NCI-H460 (cell line): ENCODE measurements around the gene TYW3. TPM values are rescaled to one million over a fixed set of nuclear protein-coding genes. Genes with fewer than 3 reads are reported as not detected.
"Not testable (repeated sequence)": the region's sequence is repeated elsewhere in the genome, so short reads cannot be mapped to it uniquely, and the experiment has no call there.

ENCODE experiments used
- DNase-seq: peaks from one replicate; pipeline ENCODE4 v3.0.0-alpha.2; 2016; ENCODE audit warnings: low read depth; ENCODE audit errors: extremely low read depth
- total RNA-seq: library from RNA; depleted of rRNA; stranded (reverse); fragments of >200 nt; shearing (Covaris generic); gene quantifications from 2 replicates; pipeline ENCODE4 v1.2.3, GENCODE V29; 2014

The TYW3 gene
- total RNA-seq, 1 experiment from 2014 or later: 24.0 TPM

GRCh38 chr1:74729741-74730478 lies 3.0 kb upstream of the TYW3 start:
- DNase-seq: no peak

- DNase-seq: no peak
Measured at GRCh38 chr1:74731399-74732052, 1.4 kb upstream of the TYW3 start.

DNA sequence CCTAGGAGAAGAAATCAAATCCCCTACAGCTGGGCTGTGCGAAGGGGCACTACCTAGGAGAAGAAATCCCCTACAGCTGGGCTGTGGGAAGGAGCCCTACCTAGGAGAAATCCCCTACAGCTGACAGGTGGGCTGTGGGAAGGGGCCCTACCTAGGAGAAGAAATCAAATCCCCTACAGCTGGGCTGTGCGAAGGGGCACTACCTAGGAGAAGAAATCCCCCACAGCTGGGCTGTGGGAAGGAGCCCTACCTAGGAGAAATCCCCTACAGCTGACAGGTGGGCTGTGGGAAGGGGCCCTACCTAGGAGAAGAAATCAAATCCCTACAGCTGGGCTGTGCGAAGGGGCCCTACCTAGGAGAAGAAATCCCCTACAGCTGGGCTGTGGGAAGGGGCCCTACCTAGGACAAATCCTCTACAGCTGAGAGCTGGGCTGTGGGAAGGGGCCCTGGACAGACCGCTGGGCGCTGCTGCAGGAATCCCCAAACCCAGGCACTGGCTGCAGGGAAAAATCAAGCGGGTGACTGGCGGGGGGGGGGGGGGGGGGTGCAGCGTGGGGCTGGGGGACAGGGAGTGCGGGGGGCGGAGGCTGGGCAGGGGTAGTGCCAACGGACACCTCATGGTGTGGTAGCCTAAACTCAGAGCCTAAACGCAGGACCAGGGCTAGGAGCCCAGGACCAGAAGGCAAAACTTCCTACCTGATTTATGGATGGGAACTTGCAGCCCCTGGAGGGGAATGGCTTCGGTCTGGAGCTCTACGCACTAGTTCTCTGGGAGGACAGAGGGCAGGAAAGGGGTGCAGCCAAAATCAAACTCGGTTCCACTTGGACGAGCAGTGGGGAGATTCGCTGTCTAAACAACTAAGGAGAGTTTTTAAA lies 643 bp upstream of the TYW3 start:
- not testable (repeated sequence) for DNase-seq

DNA sequence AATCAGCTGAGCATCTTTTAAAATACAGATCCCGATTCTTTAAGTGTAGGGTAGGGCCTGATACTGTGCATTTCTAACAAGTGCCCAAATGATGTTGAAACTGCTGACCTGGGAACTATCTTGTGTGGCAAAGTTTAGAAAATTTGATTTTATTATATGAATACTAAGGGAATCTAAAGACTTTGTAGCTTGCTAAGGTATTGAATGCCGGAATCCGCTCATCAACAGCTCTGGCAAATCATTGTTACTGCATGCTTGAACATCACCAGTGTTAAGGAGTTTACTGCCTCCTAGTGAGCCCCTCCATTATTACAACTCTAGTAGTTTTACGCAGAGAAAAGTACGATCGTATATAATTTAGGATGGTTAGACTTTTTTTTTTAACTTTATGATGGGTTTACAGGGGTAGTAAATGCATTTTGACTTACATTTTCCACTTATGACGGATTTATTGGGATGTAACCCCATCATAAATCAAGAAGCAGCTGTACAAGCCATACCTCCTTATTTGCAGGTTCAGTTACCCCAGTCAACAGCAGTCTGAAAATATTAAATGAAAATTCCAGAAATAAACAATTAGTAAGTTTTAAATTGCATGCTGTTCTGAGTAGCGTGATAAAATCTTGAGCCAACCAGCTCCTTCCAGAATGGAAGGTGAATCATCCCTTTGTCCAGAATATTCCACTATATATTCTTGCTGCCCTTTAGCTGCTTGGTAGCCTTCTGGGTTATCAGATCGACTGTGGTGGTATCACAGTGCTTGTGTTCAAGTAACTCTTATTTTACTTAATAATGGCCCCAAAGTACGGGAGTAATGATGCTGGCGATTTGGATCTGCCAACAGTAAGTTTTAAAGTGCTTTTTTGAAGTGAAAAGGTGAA lies 892 bp downstream of the TYW3 start:
- DNase-seq: peak; percentile 64

DNA sequence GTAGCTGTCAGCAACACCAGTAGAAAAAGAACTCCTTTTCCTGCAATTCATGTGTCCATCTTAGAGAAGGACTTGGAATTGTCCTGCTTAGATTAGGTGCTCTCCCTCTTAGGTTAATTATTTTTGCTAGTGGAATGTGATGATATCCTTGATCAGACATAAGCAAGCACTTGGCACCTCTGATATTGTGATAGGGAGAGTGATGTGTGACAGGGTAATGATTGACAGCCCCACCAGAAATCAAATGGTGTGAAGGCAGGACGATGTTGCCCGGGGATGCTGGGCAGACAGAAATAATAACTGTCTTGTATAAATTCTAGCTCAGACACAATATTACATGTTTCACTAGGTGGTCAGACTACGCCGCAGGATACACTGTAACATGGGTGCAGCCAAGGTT lies 4.4 kb downstream of the TYW3 start:
- DNase-seq: no peak

DNA sequence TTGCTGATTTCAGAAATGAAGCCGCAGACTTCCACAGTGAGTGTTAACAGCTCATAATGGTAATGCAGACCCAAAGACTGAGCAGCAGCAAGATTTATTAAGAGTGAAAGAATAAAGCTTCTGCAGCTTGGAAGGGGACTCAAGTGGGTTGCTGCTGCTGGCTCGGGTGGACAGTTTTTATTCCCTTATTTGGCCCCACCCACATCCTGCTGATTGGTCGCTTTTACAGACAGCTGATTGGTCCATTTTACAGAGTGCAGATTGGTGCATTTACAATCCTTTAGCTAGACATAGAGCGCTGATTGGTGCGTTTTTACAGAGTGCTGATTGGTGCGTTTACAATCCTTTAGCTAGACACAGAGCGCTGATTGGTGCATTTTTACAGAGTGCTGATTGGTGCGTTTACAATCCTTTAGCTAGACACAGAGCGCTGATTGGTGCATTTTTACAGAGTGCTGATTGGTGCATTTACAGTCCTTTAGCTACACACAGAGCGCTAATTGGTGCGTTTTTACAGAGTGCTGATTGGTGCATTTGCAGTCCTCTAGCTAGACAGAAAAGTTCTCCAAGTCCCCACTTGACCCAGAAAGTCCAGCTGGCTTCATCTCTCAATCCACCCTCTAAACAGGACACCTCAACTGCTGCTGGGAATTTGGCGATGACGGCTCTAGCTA lies 7.5 kb downstream of the TYW3 start:
- not testable (repeated sequence) for DNase-seq

GRCh38 chr1:74745247-74745646 lies 12.3 kb downstream of the TYW3 start:
- DNase-seq: not testable (repeated sequence)

- no peak for DNase-seq
Measured at GRCh38 chr1:74748960-74749359, 16.0 kb downstream of the TYW3 start.

DNA sequence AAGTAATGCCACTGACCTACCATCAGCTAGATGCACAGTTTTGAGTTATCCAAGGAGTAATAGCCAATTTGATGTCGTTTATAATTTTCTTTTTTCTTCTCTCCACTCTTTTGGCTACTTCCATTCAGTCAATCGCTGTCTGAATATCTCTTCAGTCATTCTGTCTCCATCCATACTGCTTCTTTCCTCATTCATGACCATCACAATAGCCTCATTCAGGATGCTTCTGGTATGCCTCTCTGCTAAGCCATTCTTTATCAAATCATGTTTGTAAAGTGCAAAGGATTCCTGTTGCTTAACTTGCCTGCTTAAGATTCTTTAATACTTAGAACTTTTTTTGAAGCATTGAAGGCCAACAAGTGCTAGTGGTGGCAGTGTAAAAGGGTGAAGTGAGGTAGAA lies 20.2 kb downstream of the TYW3 start:
- DNase-seq: no peak

GRCh38 chr1:74755475-74755874 lies 22.5 kb downstream of the TYW3 start:
- no peak for DNase-seq

DNA sequence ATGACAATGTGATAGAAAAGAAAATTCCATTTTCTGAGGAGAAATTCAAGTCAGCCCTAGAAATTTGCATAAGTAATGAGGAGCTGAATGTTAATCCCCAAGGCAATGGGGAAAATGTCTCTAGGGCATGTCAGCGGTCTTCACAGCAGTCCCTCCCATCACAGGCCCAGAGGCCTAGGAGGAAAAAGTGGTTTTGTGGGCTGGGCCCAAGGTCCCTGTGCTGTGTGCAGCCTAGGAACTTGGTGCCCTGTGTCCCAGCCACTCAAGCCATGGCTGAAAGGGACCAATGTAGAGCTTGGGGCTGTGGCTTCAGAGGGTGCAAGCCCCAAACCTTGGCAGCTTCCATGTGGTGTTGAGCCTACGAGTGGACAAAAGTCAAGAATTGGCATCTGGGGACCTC lies 23.7 kb downstream of the TYW3 start:
- DNase-seq: not testable (repeated sequence)

DNA sequence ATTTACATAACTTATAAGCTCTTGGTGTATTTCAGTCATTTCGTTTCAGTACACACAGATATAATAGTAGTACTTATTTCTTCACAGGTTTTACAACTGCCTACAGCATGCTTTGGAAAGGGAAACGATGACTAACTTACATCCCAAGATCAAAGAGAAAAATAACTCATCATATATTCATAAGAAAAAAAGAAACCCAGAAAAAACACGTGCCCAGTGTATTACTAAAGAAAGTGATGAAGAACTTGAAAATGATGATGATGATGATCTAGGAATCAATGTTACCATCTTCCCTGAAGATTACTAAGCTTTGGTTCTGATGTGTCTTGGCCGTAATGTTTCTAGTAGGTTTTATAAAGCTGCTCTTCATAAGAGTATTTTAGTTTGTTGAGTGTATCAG lies 30.9 kb downstream of the TYW3 start:
- DNase-seq: no peak

- no peak for DNase-seq
Measured at GRCh38 chr1:74766579-74766978, 33.6 kb downstream of the TYW3 start.

DNA sequence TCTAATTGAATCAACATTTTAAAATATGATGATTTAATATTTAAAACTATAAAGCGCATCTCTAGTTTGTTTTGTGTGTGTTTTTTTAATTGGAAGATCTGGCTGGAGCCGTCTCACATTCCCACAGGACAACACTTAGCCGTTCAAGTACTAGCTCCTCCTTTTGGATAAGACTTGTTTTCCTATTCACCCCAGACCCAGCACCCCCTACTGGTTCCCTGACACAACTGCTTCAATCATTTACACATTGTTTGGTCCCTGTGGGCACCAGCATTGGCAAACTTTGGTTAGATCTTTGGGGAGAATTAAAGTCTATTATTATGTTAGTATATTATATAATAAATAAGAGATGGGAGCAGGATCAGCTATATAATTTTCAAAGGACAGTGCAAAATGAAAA lies 34.5 kb downstream of the TYW3 start:
- DNase-seq: peak; percentile 13

DNA sequence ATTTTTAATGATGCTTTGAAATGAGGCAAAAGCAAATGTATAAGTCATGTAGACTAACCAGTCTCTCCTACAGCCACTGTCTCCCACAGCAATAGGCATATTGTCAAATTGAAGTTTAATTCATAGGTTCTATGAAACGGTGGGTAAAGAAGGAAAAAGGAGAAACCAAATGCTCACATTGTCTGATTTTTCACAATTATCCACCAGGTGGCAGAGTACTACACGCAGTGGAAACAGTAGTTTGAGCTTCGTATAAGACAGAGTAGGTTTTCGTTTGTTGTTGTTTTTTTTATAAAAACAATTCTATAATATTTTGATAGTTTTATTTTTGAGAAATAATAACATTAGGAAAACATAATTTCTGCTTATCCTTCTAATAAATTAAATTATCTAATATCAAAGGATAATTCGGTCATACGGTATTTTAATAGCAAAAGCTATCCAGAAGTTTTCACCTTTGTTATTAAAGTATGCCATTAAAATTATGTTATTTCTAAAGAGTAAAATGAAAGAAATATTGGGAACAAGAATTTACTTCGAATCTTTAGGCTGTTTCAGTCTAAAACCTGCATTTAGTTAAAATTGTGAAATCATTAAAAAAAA lies 39.1 kb downstream of the TYW3 start:
- peak; percentile 57 for DNase-seq

DNA sequence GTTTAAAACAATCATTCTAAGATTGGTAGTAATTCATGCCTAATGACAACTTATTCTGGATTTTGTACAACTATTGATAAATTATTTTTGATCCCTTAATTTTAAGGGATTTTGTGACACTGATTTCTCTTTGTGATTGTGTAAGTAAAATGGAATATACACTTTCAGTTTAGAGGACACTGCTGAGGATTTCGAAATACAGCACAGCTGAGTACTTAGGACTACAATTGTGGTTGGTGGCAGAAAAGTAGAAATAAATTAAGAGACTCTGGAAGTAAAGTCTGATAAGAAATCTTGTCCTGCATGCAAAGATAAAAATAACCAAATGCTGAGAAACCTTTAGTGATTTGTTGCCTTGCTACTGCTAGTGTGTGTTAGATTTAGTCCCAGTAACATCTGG lies 40.0 kb downstream of the TYW3 start:
- DNase-seq: no peak

DNA sequence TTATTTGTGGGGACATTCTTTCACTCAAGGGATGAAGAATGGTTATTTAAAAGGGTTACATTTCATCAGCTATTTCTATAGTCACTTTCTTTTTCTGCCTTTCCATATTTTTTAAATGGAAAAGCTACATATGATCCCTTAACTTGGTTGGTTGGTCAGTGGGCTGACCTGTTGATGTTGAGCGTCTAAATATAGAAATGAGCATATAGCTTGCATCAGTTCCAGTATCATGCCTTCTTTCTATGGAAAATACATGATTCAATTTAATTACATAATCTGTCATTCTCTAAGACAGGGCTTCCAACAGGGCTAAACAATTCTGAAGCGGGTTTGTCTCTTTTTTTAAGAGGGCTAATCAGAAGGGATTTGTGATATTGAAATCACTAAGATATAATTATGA lies 40.6 kb downstream of the TYW3 start:
- no peak for DNase-seq

DNA sequence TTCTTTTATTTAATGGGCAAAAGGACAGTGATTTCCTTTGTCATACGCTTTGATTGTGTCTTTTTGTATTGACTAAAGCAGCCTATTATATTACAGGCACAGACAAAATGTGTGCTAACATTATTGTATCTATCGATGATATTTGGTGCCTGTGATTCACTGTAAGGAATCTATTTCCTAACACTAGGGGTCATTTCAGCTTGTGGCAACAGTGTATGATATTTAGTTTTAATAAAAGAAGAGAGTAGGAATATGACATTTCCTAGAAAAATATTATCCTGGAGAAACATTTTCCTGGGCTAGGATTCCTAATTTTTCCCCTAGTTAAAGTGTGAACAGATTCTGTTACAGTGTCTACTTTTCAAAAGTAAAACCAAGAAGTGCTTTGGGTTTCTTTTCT lies 42.8 kb downstream of the TYW3 start:
- no peak for DNase-seq

- DNase-seq: no peak
Measured at GRCh38 chr1:74777525-74777924, 44.6 kb downstream of the TYW3 start.

GRCh38 chr1:74779750-74780149 lies 46.8 kb downstream of the TYW3 start:
- DNase-seq: no peak
